GM21447 (cell line): ENCODE results near the gene LRRC53.
A peak's percentile ranks its signal among the peaks of the same experiment; 100 is the strongest.

Experiments used
- ATAC-seq: cut with Tn5 transposase; IDR thresholded peaks from one replicate; pipeline ENCODE4 v1.9.1; 2021; ENCODE audit not compliant: unreplicated experiment

LRRC53 gene

DNA sequence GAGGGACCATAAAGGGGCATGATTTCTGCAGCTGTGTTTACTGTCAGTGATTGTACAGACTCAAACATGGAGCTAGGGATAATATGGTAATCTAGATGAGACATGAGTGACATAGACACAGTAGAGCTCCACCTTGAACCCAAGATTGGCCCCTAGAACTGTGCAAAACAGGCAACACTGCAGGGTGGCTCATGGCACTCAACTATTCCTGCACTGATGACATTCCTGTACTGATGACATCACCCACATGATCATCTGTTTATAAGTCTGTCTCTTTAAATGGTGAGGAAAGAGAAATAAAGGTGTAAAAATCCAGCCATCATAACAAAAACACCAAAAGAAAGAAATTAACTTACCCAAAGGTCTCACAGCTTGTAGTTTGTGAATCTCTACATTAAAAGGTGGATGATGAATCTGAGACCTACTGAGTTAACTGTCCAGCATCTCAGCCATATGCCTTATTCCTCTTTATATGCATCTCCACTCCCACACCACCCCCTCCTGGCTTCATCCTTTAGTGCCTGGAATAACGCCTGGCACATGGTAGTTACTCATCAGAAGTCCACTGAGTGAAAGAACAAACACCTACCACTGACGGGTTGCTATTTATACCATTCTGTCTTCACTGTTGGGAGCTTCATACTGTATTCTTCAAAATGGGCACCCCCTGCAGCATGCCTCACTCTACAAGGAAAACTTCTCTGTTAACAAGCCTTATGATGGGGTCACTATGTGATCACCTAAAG, at the start of gene LRRC53:
Gene LRRC53 (minus strand): TSS at position 442 of the 746 bp plus-strand sequence. CDS start 29,262 bp downstream, outside the sequence.
- no peak for ATAC-seq

DNA sequence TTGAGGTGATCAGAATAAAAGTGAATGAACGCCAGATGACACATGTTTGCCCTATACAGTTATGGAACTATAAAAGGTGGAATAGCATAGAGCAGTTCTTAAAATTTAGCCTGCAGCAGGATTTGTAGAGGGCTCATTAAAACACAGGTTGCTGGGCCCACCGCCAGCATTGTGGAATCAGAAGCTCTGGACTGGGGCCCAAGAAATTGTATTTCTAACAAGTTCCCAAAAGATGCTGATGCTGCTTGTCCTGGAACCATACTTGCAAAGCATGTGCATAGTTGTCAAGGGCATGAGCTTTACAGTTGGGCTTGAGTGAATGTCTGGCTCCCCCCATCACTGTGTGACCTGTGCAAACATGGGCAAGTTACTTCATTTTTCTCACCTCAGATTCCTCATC, 37.5 kb upstream of the LRRC53 start:
- no peak for ATAC-seq

- ATAC-seq, result no peak
Observed at GRCh38 chr1:74548961-74549750, 36.7 kb upstream of the LRRC53 start.

DNA sequence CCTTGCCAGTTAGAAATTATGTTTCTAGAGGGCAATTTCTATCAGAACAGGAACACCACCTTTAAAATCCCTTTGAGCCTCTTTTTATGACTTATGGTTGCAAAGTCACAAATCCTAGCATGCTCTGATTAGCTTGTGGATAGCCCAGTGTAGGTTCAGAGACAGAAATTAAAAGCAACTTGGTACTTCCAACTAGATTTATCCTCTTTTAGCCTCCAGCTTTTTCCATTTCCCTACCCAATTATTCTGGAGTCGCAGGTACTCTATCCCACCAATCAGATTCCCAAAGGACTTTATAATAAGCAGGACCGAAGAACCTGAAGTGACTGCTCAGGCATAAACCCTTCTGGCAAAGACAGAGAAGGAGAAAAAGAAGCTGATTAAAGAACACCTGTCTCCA, 33.4 kb upstream of the LRRC53 start:
- ATAC-seq, result no peak

DNA sequence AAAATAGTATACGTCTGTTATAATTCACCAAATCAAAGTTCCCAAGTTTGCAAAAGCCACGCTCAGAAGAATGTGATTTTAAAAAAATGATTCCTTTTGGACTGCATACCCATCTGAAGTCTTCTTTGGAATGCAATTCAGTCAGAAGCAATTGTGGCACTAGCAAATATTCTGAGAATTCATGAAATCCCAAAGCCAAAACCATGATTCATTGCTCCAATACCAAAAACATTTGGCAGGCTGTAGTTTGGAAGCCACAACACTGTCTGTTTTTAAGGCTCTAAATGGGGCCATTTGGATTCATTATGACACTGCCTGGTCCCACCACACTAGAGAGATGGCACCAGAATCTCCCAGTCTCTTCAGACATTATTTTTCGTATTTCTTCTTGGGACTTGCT, 21.8 kb upstream of the LRRC53 start:
- ATAC-seq, result no peak

DNA sequence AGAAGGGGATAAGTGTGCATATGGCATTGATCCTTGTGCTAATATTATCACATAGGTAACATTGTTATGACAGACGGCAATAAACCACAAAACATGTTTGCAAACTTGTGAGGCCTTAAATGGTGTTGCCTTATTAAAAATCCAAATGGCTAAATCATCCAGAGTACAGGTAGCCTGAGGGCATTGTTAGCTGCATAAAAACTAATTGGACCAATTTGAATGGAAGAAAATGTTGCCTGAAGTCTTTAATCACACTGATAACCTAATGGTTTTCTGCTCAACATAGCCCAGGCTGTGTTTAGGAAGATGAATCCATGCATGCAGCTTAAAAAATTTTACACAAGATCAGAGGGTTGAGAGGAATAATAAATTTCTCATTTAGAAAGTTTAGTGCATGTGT, 19.4 kb upstream of the LRRC53 start:
- no peak for ATAC-seq

DNA sequence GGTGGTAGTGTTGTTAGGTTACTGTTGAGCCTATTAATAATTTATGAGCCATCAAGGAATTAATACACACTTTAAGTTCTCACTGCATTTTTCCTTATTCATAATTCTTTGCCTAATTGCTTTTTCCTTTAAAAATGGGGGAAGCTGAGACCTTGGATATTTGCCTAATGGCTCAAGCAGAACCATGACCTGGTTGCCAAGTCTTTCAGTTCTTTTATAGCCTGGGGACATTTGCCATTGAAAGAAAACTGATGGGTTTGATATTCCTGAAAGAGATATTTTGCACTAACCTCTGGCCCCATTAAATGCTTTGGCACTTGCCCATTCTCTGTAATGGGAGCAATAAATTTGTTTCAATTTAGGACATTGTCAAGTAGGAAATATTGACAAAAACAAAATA, 18.5 kb upstream of the LRRC53 start:
- no peak for ATAC-seq

- ATAC-seq, result no peak
Observed at GRCh38 chr1:74528123-74528522, 15.7 kb upstream of the LRRC53 start.

GRCh38 chr1:74526708-74527107, 14.3 kb upstream of the LRRC53 start:
- no peak for ATAC-seq

DNA sequence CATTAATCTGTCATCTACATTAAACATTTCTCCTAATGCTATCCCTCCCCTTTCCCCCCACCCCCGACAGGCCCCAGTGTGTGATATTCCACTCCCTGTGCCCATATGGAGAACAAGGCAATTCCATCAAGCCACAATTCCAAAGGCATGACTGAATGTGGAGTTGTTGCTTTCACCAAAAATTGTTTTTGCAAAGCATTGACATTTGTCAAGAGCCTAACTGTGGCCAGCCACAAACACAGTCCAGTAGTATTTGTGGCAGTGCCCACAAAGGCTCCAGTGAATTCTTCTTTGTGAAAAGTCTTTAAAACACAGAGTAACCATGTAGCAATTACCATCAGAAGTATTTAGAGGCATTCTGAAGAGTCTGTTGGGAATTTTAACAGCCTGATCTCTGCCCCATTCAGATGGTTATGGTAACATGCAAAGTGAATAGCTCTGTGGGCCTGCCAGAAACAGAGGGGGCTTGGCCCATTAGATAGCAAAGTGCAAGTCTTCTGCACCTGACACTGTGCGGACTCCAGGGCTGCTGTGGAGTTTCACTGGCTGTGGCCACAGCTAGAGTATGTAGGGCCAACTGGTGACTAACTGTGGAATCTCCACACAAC, 11.6 kb upstream of the LRRC53 start:
- ATAC-seq, result no peak

DNA sequence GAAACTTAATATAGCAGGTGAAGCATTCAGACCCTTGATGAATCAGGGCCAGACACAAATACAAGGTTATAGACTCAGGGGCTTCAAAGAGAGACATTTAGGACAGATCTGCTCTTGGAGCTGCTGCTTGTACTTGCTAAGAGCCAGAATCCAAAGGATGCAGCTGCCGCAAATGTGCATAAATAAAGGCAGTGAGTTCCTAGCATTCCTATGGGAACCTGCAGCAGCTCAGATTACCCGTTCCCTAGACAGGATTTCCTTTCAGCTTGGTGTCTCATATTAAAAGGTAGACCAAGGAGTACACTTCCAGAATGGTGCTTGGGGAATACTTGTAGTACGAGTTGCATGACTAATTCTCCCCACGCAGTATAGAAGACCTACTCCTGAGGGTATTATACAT, 9.7 kb upstream of the LRRC53 start:
- ATAC-seq, result no peak

GRCh38 chr1:74517599-74518051, 5.2 kb upstream of the LRRC53 start:
- peak; percentile 85 for ATAC-seq

DNA sequence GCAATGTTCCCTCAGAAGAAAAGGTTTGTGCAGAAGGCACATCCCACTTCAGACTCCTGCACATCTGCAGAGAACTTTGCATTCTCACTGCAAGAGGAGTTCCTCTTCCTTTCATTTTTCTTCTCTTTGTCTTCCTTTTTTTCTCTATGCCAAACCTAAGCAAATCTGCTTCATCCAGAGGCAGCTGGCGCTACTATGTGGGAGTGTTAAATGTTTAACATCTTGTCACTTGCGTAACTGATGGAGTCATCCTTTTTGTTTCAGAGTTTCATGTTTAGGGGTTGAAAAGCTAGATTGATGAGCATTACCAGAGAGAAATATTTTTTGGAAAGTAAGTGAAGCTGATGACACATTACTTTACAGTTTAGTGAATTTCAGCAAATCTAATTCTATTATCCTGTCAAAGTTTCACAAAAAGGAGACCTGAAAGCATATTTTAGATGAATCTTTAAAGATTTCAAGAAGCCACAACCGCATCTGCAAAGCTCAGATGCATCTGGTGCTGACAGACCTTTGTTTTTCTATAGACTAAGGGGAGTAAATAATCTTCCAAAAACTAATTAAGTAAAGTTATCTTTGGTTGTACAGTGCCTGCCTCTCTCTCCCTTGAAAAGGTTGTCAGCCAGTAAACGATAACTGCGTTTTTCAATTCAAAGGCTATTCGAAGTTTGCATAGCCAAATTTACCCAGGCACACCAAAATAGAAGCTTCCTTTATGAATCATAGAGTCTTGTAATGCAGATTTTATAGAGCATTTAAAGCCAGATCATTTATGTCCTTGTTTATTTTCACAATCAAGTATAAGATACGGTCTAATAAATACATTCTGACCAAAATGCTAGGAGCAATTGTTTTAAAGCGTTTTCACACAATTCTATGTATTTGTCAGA, 1.2 kb upstream of the LRRC53 start:
- ATAC-seq, result no peak

GRCh38 chr1:74508449-74508848, 4.0 kb downstream of the LRRC53 start:
- no peak for ATAC-seq

GRCh38 chr1:74505928-74506710, 6.3 kb downstream of the LRRC53 start:
- ATAC-seq, result no peak

GRCh38 chr1:74504933-74505512, 7.4 kb downstream of the LRRC53 start:
- ATAC-seq, result no peak

DNA sequence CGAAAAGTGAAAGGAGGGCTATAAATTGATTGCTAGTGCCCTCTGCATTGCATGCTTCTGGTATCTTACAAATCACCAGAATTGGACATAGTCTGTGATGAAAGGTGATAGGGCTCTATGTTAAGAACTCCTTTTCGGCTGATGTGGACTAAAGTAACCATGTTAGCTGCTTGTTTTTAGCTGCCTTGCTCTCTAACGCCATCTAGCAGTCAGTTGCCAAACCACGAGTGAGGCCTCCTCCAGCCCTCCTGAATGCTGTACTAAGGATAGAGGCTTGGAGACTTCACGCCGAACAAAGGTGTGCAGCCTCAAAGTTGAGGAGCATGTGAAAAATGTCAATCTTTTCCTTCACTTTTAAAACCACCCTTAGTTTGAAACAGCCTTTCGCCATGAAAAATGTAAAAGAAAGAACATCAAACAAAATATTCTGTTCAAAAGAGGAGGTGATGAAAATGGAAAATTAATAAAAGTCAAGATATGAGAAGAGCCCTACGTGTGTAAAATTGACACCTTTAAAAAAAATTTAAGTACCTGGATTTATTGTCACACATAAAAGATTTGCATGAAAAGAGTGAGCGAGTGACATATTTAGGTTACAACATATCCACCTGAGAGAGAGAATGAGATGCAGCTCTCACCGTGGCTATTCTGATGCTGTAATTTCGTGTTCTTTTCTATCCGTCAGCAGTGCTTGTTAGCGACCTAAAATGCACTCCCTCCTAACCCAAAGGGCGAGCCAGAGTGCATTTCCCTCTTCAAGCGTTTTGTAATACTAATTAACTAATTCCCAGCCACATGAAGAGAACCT, 8.1 kb downstream of the LRRC53 start:
- peak; percentile 90 for ATAC-seq

GRCh38 chr1:74502858-74503257, 9.6 kb downstream of the LRRC53 start:
- ATAC-seq, result no peak

DNA sequence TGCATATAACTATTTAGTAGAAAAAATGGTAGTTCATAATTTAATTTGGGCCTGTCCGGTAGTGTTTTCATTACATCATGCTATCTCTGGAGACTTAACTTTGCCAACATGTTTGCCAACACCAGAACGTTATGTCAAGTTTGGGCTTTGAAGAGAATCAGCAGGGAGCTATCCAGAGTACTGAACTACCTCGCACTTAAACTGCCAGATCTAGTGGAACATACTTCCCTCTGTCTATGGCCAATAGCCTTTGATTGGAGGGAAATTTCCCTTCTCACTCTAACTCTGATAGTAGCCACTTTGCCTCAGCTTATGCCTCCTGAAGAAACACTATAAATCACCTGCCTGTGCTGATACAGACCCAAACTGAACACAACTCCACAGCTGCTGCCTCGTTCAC, 10.0 kb downstream of the LRRC53 start:
- no peak for ATAC-seq
